Coronary artery (tissue), 2 donors: ENCODE results near the gene NEAT1.
"Not testable (repeated sequence)": the region's sequence is repeated elsewhere in the genome, so short reads cannot be mapped to it uniquely, and the experiment has no call there.

Experiments
- DNase-seq: peaks from one replicate; pipeline ENCODE4 v3.0.0-alpha.2; 2017; ENCODE audit warnings: low spot score
- H3K27ac ChIP-seq, 2 donors: fragments of 200-600 bp; sonication (generic); one replicate each; pipeline ENCODE4 v1.5.1; 2016 to 2019
- H3K4me3 ChIP-seq: fragments of 200-600 bp; sonication (generic); 2 replicates; pipeline ENCODE4 v1.5.1; 2016; ENCODE audit warnings: mild to moderate bottlenecking, moderate library complexity
- CTCF ChIP-seq: fragments of 200-600 bp; sonication (generic); IDR thresholded peaks from one replicate; pipeline ENCODE4 v1.5.1; 2019; ENCODE audit warnings: antibody characterized with exemption

NEAT1 gene

GRCh38 chr11:65468874-65469333 is 46.3 kb downstream of the NEAT1 start:
- no peak for TF ChIP-seq CTCF
- no peak overlapping the region for H3K4me3 ChIP-seq
- no peak for DNase-seq
- H3K27ac ChIP-seq = no peak overlapping the region

- no peak for DNase-seq
- no peak for TF ChIP-seq CTCF
- no peak overlapping the region for H3K4me3 ChIP-seq
- H3K27ac ChIP-seq = peak overlapping the region; percentile 93 to 99
Measured at GRCh38 chr11:65470433-65471049, 47.9 kb downstream of the NEAT1 start.

- Histone ChIP-seq H3K27ac (peak overlapping the region; percentile 93 to 99), H3K4me3 (peak overlapping the region; percentile 42)
- DNase-seq = peak; percentile 90
- TF ChIP-seq CTCF = peak; percentile 30
Measured at GRCh38 chr11:65471447-65471891, 48.9 kb downstream of the NEAT1 start.

GRCh38 chr11:65472588-65473277 is 50.1 kb downstream of the NEAT1 start:
- not testable (repeated sequence) for DNase-seq
- peak overlapping the region; percentile 93 to 99 for H3K27ac ChIP-seq
- peak overlapping the region; percentile 43 for H3K4me3 ChIP-seq

GRCh38 chr11:65473278-65473860 is 50.8 kb downstream of the NEAT1 start:
- TF ChIP-seq CTCF = no peak
- no peak overlapping the region for H3K4me3 ChIP-seq
- peak overlapping the region; percentile 93 to 99 for H3K27ac ChIP-seq

GRCh38 chr11:65474864-65475263 is 52.3 kb downstream of the NEAT1 start:
- DNase-seq = no peak
- H3K27ac ChIP-seq = peak overlapping the region in 1 of 2 donors; percentile 46
- TF ChIP-seq CTCF = no peak
- no peak overlapping the region for H3K4me3 ChIP-seq

More at GRCh38 chr11:65473278-65473860, 50.8 kb downstream of the NEAT1 start:
- DNase-seq = no peak

- TF ChIP-seq CTCF = no peak
- Histone ChIP-seq H3K27ac (peak overlapping the region; percentile 98 to 99), H3K4me3 (peak overlapping the region; percentile 92)
- no peak for DNase-seq
Measured at GRCh38 chr11:65476632-65477148, 54.1 kb downstream of the NEAT1 start.
